ENCODE results near the gene BNC2. TPM values are rescaled to one million over a fixed set of nuclear protein-coding genes. Genes with fewer than 3 reads are reported as not detected.

The BNC2 gene
- total and polyA plus RNA-seq, 7 experiments from 2014 or later: 0.05 to 1.5 (median 0.59) TPM; not detected in 3

DNA sequence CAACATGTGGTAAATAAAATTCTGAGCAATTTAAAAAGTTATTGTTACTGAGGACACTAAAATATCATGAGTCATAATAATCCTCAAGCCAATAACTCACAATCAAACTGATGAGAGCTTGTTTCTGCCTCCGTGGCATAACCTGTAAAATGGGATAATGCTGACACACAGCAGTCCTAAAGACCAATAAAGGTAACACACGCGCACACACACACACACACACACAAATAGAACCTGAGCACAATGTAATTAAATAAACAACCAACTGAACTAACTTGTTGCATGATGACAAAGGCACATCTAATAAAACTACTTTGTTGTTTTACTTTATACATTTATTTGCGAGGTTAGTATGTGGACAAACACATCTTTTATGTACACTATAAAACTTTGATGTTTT, 358.2 kb downstream of the BNC2 start:
- ATAC-seq (no peak), DNase-seq (no peak)
- intact Hi-C loops (cut with micrococcal nuclease): no loop called here
- no peaks in the 10 kb centered on the region for H3K27me3 Mint-ChIP-seq
- CTCF ChIA-PET: no interaction called here
- no peaks in the 10 kb centered on the region for H3K27me3 ChIP-seq (ENCODE audit: control insufficient read depth in 2 of 2, insufficient read depth in 2 of 2, low read length in 2 of 2)
- H3K4me3 Mint-ChIP-seq: no peak overlapping the region
- no peak overlapping the region for H3K27ac ChIP-seq (ENCODE audit: low read depth, low read length)
- no peaks in the 10 kb centered on the region for H3K4me1 ChIP-seq (ENCODE audit: control insufficient read depth in 2 of 2, insufficient read depth in 2 of 2, low read length in 2 of 2)
- no peaks in the 10 kb centered on the region for H3K36me3 ChIP-seq (ENCODE audit: control insufficient read depth in 2 of 3, insufficient read depth in 3 of 3, low read length in 3 of 3)
- peaks cover 0 to 5% (median 0%) of the 10 kb centered on the region in 11 donors for H3K9me3 Mint-ChIP-seq
- no peaks in the 10 kb centered on the region for H3K4me1 Mint-ChIP-seq
- POLR2A ChIA-PET: no interaction called here
- no peak overlapping the region for H3K4me3 ChIP-seq (ENCODE audit: low read length)
- no peaks in the 10 kb centered on the region for H3K36me3 Mint-ChIP-seq
- H3K27ac Mint-ChIP-seq: no peak overlapping the region
- H3K9me3 ChIP-seq (ENCODE audit: control insufficient read depth in 2 of 3, low read length in 3 of 3): no peaks in the 10 kb centered on the region

- intact Hi-C loops (cut with micrococcal nuclease): no loop called here
- Histone ChIP-seq H3K27ac (ENCODE audit: low read depth, low read length) (no peak overlapping the region), H3K9me3 (ENCODE audit: control insufficient read depth in 2 of 3, low read length in 3 of 3) (no peaks in the 10 kb centered on the region), H3K4me1 (ENCODE audit: control insufficient read depth in 2 of 2, insufficient read depth in 2 of 2, low read length in 2 of 2) (no peaks in the 10 kb centered on the region), H3K27me3 (ENCODE audit: control insufficient read depth in 2 of 2, insufficient read depth in 2 of 2, low read length in 2 of 2) (no peaks in the 10 kb centered on the region), H3K4me3 (ENCODE audit: low read length) (no peak overlapping the region), H3K36me3 (ENCODE audit: control insufficient read depth in 2 of 3, insufficient read depth in 3 of 3, low read length in 3 of 3) (no peaks in the 10 kb centered on the region)
- ChIA-PET CTCF (no interaction called here), POLR2A (no interaction called here)
- no peaks in the 10 kb centered on the region for H3K36me3 Mint-ChIP-seq
- no peak overlapping the region for H3K27ac Mint-ChIP-seq
- H3K9me3 Mint-ChIP-seq: peaks cover 0 to 5% (median 0%) of the 10 kb centered on the region in 11 donors
- no peak overlapping the region for H3K4me3 Mint-ChIP-seq
- H3K4me1 Mint-ChIP-seq: no peaks in the 10 kb centered on the region
- DNase-seq (no peak), ATAC-seq (no peak)
- H3K27me3 Mint-ChIP-seq: no peaks in the 10 kb centered on the region
Measured at GRCh38 chr9:16510482-16510881, 360.0 kb downstream of the BNC2 start.

DNA sequence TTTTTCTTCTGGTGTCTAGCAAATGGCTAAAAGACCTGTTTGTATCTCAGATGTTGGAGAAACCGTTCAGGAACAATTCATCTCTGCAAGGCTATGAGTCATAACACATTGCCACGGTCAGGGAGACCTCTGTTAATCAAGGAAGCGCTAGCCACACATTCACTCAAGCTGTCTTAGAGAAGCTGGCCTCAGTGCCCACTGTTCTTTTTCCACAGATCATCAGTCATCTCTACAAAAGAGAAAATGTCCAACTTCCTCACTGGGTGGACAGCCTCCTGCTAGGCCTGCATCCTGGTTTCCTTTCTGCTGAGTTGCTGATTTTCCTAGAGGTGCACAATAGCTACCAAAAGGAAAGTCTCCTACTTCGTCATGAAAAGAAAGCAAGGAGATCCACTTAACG, 360.5 kb downstream of the BNC2 start:
- no peak overlapping the region for H3K4me3 Mint-ChIP-seq
- H3K9me3 Mint-ChIP-seq: peaks cover 0 to 5% (median 0%) of the 10 kb centered on the region in 11 donors
- H3K4me1 Mint-ChIP-seq: no peaks in the 10 kb centered on the region
- ChIA-PET CTCF (no interaction called here), POLR2A (no interaction called here)
- intact Hi-C loops (cut with micrococcal nuclease): no loop called here
- H3K9me3 ChIP-seq (ENCODE audit: control insufficient read depth in 2 of 3, low read length in 3 of 3): no peaks in the 10 kb centered on the region
- H3K27ac Mint-ChIP-seq: no peak overlapping the region
- H3K36me3 ChIP-seq (ENCODE audit: control insufficient read depth in 2 of 3, insufficient read depth in 3 of 3, low read length in 3 of 3): no peaks in the 10 kb centered on the region
- no peak overlapping the region for H3K4me3 ChIP-seq (ENCODE audit: low read length)
- ATAC-seq (no peak), DNase-seq (no peak)
- no peaks in the 10 kb centered on the region for H3K4me1 ChIP-seq (ENCODE audit: control insufficient read depth in 2 of 2, insufficient read depth in 2 of 2, low read length in 2 of 2)
- no peaks in the 10 kb centered on the region for H3K27me3 ChIP-seq (ENCODE audit: control insufficient read depth in 2 of 2, insufficient read depth in 2 of 2, low read length in 2 of 2)
- no peaks in the 10 kb centered on the region for H3K36me3 Mint-ChIP-seq
- H3K27ac ChIP-seq (ENCODE audit: low read depth, low read length): no peak overlapping the region
- no peaks in the 10 kb centered on the region for H3K27me3 Mint-ChIP-seq

DNA sequence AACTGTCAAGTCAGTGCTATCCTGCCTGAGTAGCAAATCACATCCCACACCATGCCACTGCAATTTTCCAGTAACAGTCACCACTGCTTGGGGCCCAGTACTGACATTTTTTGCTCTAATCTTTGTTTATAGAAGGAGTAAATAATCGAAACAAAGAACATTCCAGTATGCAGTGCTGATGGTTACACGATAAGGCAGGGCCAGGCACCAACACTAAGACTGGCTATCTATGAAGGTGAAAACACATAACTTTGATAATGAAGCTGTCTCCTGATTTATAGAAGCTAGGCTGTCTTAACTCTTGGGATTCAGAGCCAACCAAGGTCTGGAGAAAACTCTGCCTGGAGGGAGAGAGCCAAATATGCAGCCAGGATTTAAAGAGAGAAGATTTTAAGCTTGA, 365.3 kb downstream of the BNC2 start:
- Mint-ChIP-seq H3K27me3 (no peaks in the 10 kb centered on the region), H3K9me3 (peaks cover 0 to 13% (median 0%) of the 10 kb centered on the region in 11 donors), H3K27ac (no peak overlapping the region), H3K36me3 (no peaks in the 10 kb centered on the region), H3K4me3 (no peak overlapping the region), H3K4me1 (no peaks in the 10 kb centered on the region)
- no peak overlapping the region for H3K4me3 ChIP-seq (ENCODE audit: low read length)
- intact Hi-C loops (cut with micrococcal nuclease): no loop called here
- ATAC-seq (no peak), DNase-seq (no peak)
- no peak overlapping the region for H3K27ac ChIP-seq (ENCODE audit: low read depth, low read length)
- no peaks in the 10 kb centered on the region for H3K36me3 ChIP-seq (ENCODE audit: control insufficient read depth in 2 of 3, insufficient read depth in 3 of 3, low read length in 3 of 3)
- H3K4me1 ChIP-seq (ENCODE audit: control insufficient read depth in 2 of 2, insufficient read depth in 2 of 2, low read length in 2 of 2): no peaks in the 10 kb centered on the region
- ChIA-PET CTCF (no interaction called here), POLR2A (no interaction called here)
- no peaks in the 10 kb centered on the region for H3K9me3 ChIP-seq (ENCODE audit: control insufficient read depth in 2 of 3, low read length in 3 of 3)
- no peaks in the 10 kb centered on the region for H3K27me3 ChIP-seq (ENCODE audit: control insufficient read depth in 2 of 2, insufficient read depth in 2 of 2, low read length in 2 of 2)

DNA sequence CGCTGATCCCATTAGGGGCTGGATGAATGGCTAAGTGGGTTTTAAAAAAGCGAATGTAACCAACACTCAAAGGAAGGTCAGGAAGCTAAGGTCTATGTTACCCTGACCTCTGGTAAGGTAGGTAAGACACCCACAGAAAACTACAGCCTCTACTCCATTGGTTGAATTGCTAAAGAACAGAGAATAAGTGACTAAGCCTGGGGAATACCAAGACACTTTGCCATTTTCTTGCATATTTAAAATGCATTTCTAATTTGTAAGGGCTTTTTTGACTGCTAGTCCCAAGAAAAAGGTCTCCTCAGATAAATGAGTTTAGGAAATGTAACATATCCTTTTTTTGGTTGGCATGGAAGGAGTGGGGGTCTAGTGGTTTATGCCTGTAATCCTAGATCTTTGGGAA, 368.7 kb downstream of the BNC2 start:
- H3K4me3 Mint-ChIP-seq: no peak overlapping the region
- no peak for ATAC-seq
- POLR2A ChIA-PET: no interaction called here
- DNase-seq: no peak
- H3K36me3 ChIP-seq (ENCODE audit: control insufficient read depth in 2 of 3, insufficient read depth in 3 of 3, low read length in 3 of 3): no peaks in the 10 kb centered on the region
- no peaks in the 10 kb centered on the region for H3K27me3 Mint-ChIP-seq
- intact Hi-C loops (cut with micrococcal nuclease): no loop called here
- no peak overlapping the region for H3K27ac Mint-ChIP-seq
- no peaks in the 10 kb centered on the region for H3K4me1 Mint-ChIP-seq
- H3K4me1 ChIP-seq (ENCODE audit: control insufficient read depth in 2 of 2, insufficient read depth in 2 of 2, low read length in 2 of 2): no peaks in the 10 kb centered on the region
- no peaks in the 10 kb centered on the region for H3K27me3 ChIP-seq (ENCODE audit: control insufficient read depth in 2 of 2, insufficient read depth in 2 of 2, low read length in 2 of 2)
- peaks cover 0 to 8% (median 2%) of the 10 kb centered on the region in 11 donors for H3K9me3 Mint-ChIP-seq
- H3K36me3 Mint-ChIP-seq: no peaks in the 10 kb centered on the region
- no peak overlapping the region for H3K27ac ChIP-seq (ENCODE audit: low read depth, low read length)
- CTCF ChIA-PET: no interaction called here
- H3K9me3 ChIP-seq (ENCODE audit: control insufficient read depth in 2 of 3, low read length in 3 of 3): no peaks in the 10 kb centered on the region
- no peak overlapping the region for H3K4me3 ChIP-seq (ENCODE audit: low read length)

- Histone ChIP-seq H3K27ac (ENCODE audit: low read depth, low read length) (no peak overlapping the region), H3K4me3 (ENCODE audit: low read length) (no peak overlapping the region), H3K4me1 (ENCODE audit: control insufficient read depth in 2 of 2, insufficient read depth in 2 of 2, low read length in 2 of 2) (no peaks in the 10 kb centered on the region), H3K36me3 (ENCODE audit: control insufficient read depth in 2 of 3, insufficient read depth in 3 of 3, low read length in 3 of 3) (no peaks in the 10 kb centered on the region), H3K9me3 (ENCODE audit: control insufficient read depth in 2 of 3, low read length in 3 of 3) (no peaks in the 10 kb centered on the region), H3K27me3 (ENCODE audit: control insufficient read depth in 2 of 2, insufficient read depth in 2 of 2, low read length in 2 of 2) (no peaks in the 10 kb centered on the region)
- intact Hi-C loops (cut with micrococcal nuclease): no loop called here
- Mint-ChIP-seq H3K4me3 (no peak overlapping the region), H3K4me1 (no peaks in the 10 kb centered on the region), H3K9me3 (peaks cover 0 to 8% (median 2%) of the 10 kb centered on the region in 11 donors), H3K27me3 (no peaks in the 10 kb centered on the region), H3K36me3 (no peaks in the 10 kb centered on the region), H3K27ac (no peak overlapping the region)
- CTCF ChIA-PET: no interaction called here
- DNase-seq: no peak
- POLR2A ChIA-PET: no interaction called here
- ATAC-seq: no peak
Measured at GRCh38 chr9:16501141-16501540, 369.3 kb downstream of the BNC2 start.

- ChIA-PET POLR2A (no interaction called here), CTCF (no interaction called here)
- Histone ChIP-seq H3K36me3 (ENCODE audit: control insufficient read depth in 2 of 3, insufficient read depth in 3 of 3, low read length in 3 of 3) (no peaks in the 10 kb centered on the region), H3K4me3 (ENCODE audit: low read length) (no peak overlapping the region), H3K27me3 (ENCODE audit: control insufficient read depth in 2 of 2, insufficient read depth in 2 of 2, low read length in 2 of 2) (no peaks in the 10 kb centered on the region), H3K27ac (ENCODE audit: low read depth, low read length) (no peak overlapping the region), H3K9me3 (ENCODE audit: control insufficient read depth in 2 of 3, low read length in 3 of 3) (no peaks in the 10 kb centered on the region), H3K4me1 (ENCODE audit: control insufficient read depth in 2 of 2, insufficient read depth in 2 of 2, low read length in 2 of 2) (no peaks in the 10 kb centered on the region)
- Mint-ChIP-seq H3K36me3 (no peaks in the 10 kb centered on the region), H3K27me3 (no peaks in the 10 kb centered on the region), H3K4me1 (no peaks in the 10 kb centered on the region), H3K9me3 (peaks cover 0 to 8% (median 2%) of the 10 kb centered on the region in 11 donors), H3K4me3 (no peak overlapping the region), H3K27ac (no peak overlapping the region)
- DNase-seq (no peak), ATAC-seq (no peak)
- intact Hi-C loops (cut with micrococcal nuclease): no loop called here
Measured at GRCh38 chr9:16500386-16500785, 370.1 kb downstream of the BNC2 start.

All from naive thymus-derived CD4-positive, alpha-beta T cell (primary cell).